C4-2B (cell line): Measurements from ENCODE around the gene ATXN3L.

Source experiments
- H3K27ac ChIP-seq: fragments of 450-650 bp; 2 replicates; pipeline ENCODE4 v1.5.1; 2017
- ZFX ChIP-seq: fragments of 450-650 bp; IDR thresholded peaks from 2 replicates; pipeline ENCODE4 v1.6.1; 2017
- TF ChIP-seq, protein P1 (sequence below): fragments of 450-650 bp; conservative IDR thresholded peaks from 2 replicates; pipeline ENCODE4 v1.5.1; 2017; ENCODE audit warnings: mild to moderate bottlenecking

The ATXN3L gene

DNA sequence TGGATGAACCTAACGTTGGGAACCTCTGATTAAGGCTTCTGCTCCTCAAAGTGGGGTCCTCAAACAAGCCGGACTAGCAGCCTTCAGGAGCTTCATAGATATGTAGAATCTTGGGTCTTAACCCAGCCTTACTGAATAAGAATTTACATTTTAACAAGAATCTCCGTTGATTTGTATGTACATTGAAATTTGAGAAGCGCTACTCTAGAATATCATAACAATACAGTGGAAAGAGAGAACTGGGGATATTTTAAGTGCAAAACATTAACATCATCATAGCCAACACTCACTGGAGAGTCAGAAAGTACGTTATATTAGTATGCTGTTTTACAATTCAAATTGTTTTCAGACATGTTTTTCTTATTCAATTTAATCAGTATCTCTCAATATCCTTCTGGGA, 31.2 kb downstream of the ATXN3L start:
- TF ChIP-seq ZFX, result no peak
- TF ChIP-seq, protein P1, sequence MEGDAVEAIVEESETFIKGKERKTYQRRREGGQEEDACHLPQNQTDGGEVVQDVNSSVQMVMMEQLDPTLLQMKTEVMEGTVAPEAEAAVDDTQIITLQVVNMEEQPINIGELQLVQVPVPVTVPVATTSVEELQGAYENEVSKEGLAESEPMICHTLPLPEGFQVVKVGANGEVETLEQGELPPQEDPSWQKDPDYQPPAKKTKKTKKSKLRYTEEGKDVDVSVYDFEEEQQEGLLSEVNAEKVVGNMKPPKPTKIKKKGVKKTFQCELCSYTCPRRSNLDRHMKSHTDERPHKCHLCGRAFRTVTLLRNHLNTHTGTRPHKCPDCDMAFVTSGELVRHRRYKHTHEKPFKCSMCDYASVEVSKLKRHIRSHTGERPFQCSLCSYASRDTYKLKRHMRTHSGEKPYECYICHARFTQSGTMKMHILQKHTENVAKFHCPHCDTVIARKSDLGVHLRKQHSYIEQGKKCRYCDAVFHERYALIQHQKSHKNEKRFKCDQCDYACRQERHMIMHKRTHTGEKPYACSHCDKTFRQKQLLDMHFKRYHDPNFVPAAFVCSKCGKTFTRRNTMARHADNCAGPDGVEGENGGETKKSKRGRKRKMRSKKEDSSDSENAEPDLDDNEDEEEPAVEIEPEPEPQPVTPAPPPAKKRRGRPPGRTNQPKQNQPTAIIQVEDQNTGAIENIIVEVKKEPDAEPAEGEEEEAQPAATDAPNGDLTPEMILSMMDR, result no peak

DNA sequence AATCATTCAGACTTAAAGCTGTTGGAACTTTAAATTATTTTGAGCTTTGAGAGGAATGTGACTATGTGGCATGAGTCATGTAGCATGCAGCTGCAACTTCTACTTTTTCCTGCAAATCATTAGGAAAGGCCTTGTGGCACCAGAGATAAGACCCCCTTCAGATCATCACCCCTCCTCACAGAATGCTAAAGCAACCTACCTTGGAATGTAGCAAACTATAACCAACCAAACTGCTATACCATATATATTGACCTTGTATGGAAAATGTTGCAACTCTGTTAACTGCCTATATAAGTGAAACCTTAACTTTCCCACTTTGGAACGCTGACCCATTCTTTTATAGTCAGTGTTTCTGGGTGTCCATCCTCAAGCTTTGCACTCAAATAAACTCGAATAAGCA, 32.0 kb downstream of the ATXN3L start:
- TF ChIP-seq, protein P1, result no peak
- TF ChIP-seq ZFX, result no peak
- H3K27ac ChIP-seq, result no peak overlapping the region

More for the DNA sequence above, 31.2 kb downstream of the ATXN3L start:
- H3K27ac ChIP-seq, result no peak overlapping the region

DNA sequence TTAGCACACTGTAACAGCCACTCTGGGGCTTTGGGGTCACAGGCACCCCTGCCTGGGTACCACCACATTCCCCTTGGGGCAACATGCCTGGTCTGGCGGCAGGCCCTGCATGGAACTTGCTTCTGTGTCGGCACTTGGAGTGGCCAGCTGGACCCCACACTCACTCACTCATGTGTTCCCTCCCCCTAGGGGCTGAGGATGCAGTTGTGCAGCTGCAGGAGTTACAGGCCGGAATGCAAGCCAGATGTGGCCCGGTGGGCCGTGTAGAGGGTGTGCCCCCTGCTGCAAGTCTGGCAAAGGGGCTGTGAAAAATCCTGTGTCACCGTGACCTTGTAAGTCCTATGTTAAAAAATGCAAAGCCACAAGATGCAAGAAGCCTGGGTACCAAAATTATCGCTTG, 34.2 kb downstream of the ATXN3L start:
- TF ChIP-seq, protein P1, result no peak
- no peak for TF ChIP-seq ZFX
- no peak overlapping the region for H3K27ac ChIP-seq

DNA sequence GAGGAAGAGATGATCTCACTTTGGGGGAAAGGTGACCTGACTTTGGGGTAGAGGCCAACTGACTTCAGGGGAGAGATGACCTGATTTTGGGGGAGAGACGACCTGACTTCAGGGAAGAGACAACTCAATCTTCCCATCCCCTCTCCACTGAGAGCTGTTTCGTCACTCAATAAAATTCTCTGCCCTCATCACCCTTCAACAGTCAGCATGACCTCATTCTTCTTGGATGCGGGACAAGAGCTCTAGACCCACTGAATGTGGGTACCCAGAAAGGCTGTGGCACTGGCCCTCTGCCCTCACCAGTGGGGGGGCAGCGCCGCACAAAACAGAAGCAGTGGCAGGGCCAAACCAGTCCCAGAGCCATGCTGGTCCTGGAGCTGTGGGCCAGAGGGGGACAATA, 34.6 kb downstream of the ATXN3L start:
- TF ChIP-seq ZFX, result no peak
- TF ChIP-seq, protein P1, result no peak
- no peak overlapping the region for H3K27ac ChIP-seq

DNA sequence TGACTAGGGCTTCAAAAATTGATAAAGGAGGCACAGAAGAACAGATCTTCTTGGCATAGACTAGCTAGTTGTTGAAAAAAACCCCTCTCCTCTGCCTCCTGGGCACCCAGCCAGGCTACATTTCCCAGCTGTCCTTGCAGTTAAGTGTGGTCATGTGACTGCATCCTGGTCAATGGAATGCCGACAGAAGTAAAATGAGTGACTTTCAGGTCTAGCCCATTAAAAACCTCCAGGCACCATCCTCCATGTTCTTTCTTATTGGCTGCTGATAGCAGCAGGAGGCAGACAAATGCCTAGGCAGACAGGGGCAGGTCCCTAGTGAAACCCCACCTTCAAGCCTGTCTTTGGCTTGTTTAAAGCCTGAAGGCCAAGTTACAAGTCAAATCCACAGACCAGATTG, 35.3 kb downstream of the ATXN3L start:
- TF ChIP-seq, protein P1, result no peak
- TF ChIP-seq ZFX, result no peak
- no peak overlapping the region for H3K27ac ChIP-seq

DNA sequence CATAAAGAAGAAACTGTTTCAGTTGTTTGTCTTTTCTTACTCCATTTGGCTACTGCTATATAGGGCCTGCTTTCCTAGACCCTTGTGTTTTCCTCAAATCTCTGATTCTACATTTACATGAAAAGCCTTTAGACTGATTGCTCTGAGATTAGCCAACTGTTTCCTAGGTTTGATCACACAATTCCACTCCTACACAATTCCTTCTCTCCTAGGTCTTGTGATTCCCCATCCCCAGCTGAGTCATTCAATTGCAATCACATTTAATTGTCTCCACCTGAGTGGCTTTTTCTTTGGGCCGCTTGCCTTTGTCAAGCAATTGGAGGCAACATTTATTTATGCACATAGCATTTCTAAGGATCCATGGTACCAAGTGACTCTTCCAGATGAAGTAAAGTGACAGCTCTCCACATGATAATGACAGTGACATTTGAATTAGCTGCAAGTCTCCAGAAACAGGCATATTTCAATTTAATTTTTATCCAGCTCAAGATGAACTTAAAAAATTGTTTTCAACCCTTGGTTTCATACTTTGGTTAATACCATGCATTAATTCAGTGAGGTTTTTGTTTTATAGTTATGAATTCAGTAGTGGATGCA, 35.8 kb downstream of the ATXN3L start:
- TF ChIP-seq, protein P1, result no peak
- TF ChIP-seq ZFX, result no peak
- no peak overlapping the region for H3K27ac ChIP-seq

DNA sequence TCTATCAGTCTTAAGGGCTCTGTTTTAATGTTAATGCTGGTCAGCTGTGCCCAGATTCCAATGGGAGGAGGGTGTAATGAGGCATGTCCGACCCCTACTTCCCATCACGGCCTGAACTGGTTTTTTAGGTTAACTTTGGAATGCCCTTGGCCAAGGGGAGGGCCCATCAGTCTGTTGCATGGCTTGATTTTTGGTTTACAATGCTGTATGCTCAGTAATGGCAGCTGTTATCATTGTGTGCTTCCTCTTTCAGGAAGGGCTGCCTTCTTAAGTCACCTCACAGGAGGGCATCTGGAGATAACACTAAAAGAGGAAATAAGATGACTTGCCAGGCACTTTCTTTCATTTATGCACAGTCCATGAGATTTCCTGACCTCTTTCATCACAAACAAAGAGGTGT, 36.3 kb downstream of the ATXN3L start:
- TF ChIP-seq, protein P1, result no peak
- no peak for TF ChIP-seq ZFX
- no peak overlapping the region for H3K27ac ChIP-seq
